Spleen (tissue), 11 donors: ENCODE results near the gene KIF26B. TPM values are rescaled to one million over a fixed set of nuclear protein-coding genes. Genes with fewer than 3 reads are reported as not detected.

Source experiments
- DNase-seq: peaks from one replicate; pipeline ENCODE4 v3.0.0-alpha.2; 2020
- H3K27ac ChIP-seq, 8 donors: fragments of 200-600 bp; sonication (generic) in 7 of 8; 1 replicate in 4 of 8; 2 replicates in 4 of 8; pipeline versions ENCODE4 v1.5.0 to v1.8.0; 2016 to 2021; ENCODE audit warnings: inconsistent platforms in 4 of 8, mild to moderate bottlenecking in 4 of 8, moderate library complexity in 1 of 8
- H3K27me3 ChIP-seq, 7 donors: fragments of 200-600 bp; sonication (generic) in 6 of 7; replicated peaks in 1 of 7; 1 replicate in 4 of 7; 2 replicates in 3 of 7; pipeline versions ENCODE4 v1.5.0 to v1.8.0; 2016 to 2021; ENCODE audit warnings: inconsistent platforms in 3 of 7, mild to moderate bottlenecking in 1 of 7
- H3K36me3 ChIP-seq, 6 donors: fragments of 200-600 bp; sonication (generic) in 5 of 6; 1 replicate in 4 of 6; 2 replicates in 2 of 6; pipeline versions ENCODE4 v1.5.0 to v1.8.0; 2016 to 2021; ENCODE audit warnings: inconsistent platforms in 2 of 6
- H3K4me1 ChIP-seq, 6 donors: fragments of 200-600 bp; sonication (generic) in 5 of 6; 1 replicate in 3 of 6; 2 replicates in 3 of 6; pipeline versions ENCODE4 v1.5.0 to v1.8.0; 2016 to 2021; ENCODE audit warnings: inconsistent platforms in 3 of 6
- H3K4me3 ChIP-seq, 8 donors: fragments of 200-600 bp; sonication (generic) in 7 of 8; 1 replicate in 4 of 8; 2 replicates in 4 of 8; pipeline versions ENCODE4 v1.5.0 to v1.8.0; 2016 to 2021; ENCODE audit warnings: inconsistent platforms in 4 of 8, mild to moderate bottlenecking in 4 of 8, moderate library complexity in 2 of 8
- H3K9me3 ChIP-seq, 8 donors: fragments of 200-600 bp; sonication (generic) in 7 of 8; 1 replicate in 4 of 8; 2 replicates in 4 of 8; pipeline versions ENCODE4 v1.5.0 to v1.8.0; 2016 to 2021; ENCODE audit warnings: inconsistent platforms in 4 of 8
- POLR2A ChIP-seq, 3 donors: fragments of 450-650 bp; IDR thresholded peaks; one replicate each; pipeline ENCODE4 v1.5.1; 2017; ENCODE audit warnings: antibody characterized with exemption in 3 of 3, mild to moderate bottlenecking in 1 of 3
- POLR2AphosphoS5 ChIP-seq, 3 donors: sonication (generic); formaldehyde crosslinking; IDR thresholded peaks; one replicate each; pipeline ENCODE4 v1.5.1; 2017; ENCODE audit warnings: antibody characterized with exemption in 3 of 3
- WGBS, 5 donors: extraction: QIAGEN DNeasy Blood & Tissue Kit in 3 of 5; methylation state at CpG; one replicate each; pipeline versions ENCODE4 v1.1.5 to v1.1.7; 2013 to 2018; 5-methylcytosine and 5-hydroxymethylcytosine counted together
- intact Hi-C: fragments of 100-400 bp; cut with DNase I; formaldehyde crosslinking; loops from one replicate; pipeline ENCODE4 v1.15.0; 2023; ENCODE audit warnings: low total_unique reads
- polyA plus RNA-seq, 3 donors: library from polyadenylated mRNA; stranded (reverse); fragments of 200-250 nt; gene quantifications; one replicate each; pipeline ENCODE4 v1.2.1, GENCODE V29; 2013
- total RNA-seq, 7 donors: library from RNA; depleted of rRNA in 3 of 7; stranded (reverse); fragments of >200 nt in 3 of 7; fragmentation: NEBNext Ultra II Directional in 4 of 7; extraction: Animal tissue kit (Norgen Biotek cat#: 25700) in 4 of 7; gene quantifications; one replicate each; pipeline versions ENCODE4 v1.1.0 to v1.2.1, GENCODE V29; 2016 to 2021
- TF ChIP-seq, protein P1 (sequence below), 11 experiments: fragments of 200-600 bp in 7 of 11; fragments of 450-650 bp in 4 of 11; sonication (generic) in 4 of 11; IDR thresholded peaks in 8 of 11; conservative IDR thresholded peaks in 3 of 11; 1 replicate in 7 of 11; 2 replicates in 4 of 11; pipeline versions ENCODE4 v1.4.0 to v1.8.0; 2016 to 2021; ENCODE audit warnings: antibody characterized with exemption in 11 of 11, inconsistent platforms in 4 of 11, mild to moderate bottlenecking in 1 of 11
- donor health status: healthy with polysubstance abuse.
- donor health status: DM: no; HTN: no; CAD: no; lungs with moderate emphysema.
- donor health status: DM: no; HTN: no; CAD: no.
- donor health status: Bipolar disorder and iron deficiency.
- donor health status: healthy.
- donor health status: DM: no; HTN: no; CAD: no.
- donor health status: DM: yes; HTN: yes; CAD: no.

The KIF26B gene
- total and polyA plus RNA-seq, 10 donors: 0.07 to 4.5 (median 0.60) TPM; not detected in 1

- H3K27ac ChIP-seq: no peak overlapping the region
- intact Hi-C loops: no loop called here
- no peaks in the 10 kb centered on the region for H3K36me3 ChIP-seq
- no peak overlapping the region for H3K4me3 ChIP-seq
- H3K9me3 ChIP-seq: peaks cover 0 to 16% (median 7%) of the 10 kb centered on the region in 8 donors
- no peak for TF ChIP-seq POLR2A (IDR thresholded peaks at IDR 0.05)
- TF ChIP-seq, protein P1, sequence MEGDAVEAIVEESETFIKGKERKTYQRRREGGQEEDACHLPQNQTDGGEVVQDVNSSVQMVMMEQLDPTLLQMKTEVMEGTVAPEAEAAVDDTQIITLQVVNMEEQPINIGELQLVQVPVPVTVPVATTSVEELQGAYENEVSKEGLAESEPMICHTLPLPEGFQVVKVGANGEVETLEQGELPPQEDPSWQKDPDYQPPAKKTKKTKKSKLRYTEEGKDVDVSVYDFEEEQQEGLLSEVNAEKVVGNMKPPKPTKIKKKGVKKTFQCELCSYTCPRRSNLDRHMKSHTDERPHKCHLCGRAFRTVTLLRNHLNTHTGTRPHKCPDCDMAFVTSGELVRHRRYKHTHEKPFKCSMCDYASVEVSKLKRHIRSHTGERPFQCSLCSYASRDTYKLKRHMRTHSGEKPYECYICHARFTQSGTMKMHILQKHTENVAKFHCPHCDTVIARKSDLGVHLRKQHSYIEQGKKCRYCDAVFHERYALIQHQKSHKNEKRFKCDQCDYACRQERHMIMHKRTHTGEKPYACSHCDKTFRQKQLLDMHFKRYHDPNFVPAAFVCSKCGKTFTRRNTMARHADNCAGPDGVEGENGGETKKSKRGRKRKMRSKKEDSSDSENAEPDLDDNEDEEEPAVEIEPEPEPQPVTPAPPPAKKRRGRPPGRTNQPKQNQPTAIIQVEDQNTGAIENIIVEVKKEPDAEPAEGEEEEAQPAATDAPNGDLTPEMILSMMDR (IDR thresholded peaks at IDR 0.05 in 8 of 11, conservative IDR thresholded peaks at IDR 0.05 in 3 of 11): no peak
- no peak for TF ChIP-seq POLR2AphosphoS5 (IDR thresholded peaks at IDR 0.05)
- WGBS, 5 donors: 82 to 93% (median 90%) methylated on average over 12 of the region's 12 CpGs
- no peaks in the 10 kb centered on the region for H3K4me1 ChIP-seq
- peaks cover 0 to 10% (median 0%) of the 10 kb centered on the region in 7 donors for H3K27me3 ChIP-seq
- no peak for DNase-seq
These were observed 92.6 kb downstream of the KIF26B start for GRCh38 chr1:245247356-245247755.

GRCh38 chr1:245247801-245248200 is 93.0 kb downstream of the KIF26B start:
- Histone ChIP-seq H3K9me3 (peaks cover 0 to 20% (median 11%) of the 10 kb centered on the region in 8 donors), H3K27me3 (peaks cover 0 to 10% (median 0%) of the 10 kb centered on the region in 7 donors), H3K4me1 (no peaks in the 10 kb centered on the region), H3K4me3 (no peak overlapping the region), H3K27ac (no peak overlapping the region), H3K36me3 (no peaks in the 10 kb centered on the region)
- 81 to 94% (median 83%) methylated on average over 7 of the region's 7 CpGs for WGBS, 5 donors
- intact Hi-C loops: no loop called here
- no peak for DNase-seq
- TF ChIP-seq POLR2A (IDR thresholded peaks at IDR 0.05): no peak
- TF ChIP-seq, protein P1 (IDR thresholded peaks at IDR 0.05 in 8 of 11, conservative IDR thresholded peaks at IDR 0.05 in 3 of 11): no peak
- TF ChIP-seq POLR2AphosphoS5 (IDR thresholded peaks at IDR 0.05): no peak

DNA sequence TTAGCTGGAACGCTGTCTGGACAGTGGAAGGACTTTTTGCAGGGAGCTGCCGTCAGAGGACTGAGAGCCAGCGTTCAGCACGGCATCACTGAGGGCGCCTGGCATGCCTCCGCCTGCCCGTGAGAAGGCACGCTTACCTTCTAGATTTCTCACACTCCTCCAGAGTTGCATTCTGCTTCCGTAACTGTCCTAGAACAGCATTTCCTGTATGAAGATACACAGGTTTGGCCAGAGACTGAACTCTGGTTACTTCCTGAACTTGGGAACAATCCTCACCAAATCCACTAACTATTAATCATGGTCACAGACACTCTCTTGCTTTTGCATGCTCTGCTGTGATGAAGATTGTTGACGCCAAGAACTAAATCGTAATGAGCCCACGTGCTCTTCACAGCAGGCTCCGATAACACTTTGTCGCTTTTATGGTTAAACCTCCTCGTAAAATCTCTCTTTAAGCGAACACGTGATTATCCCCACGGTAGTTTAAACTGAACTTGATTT is 93.5 kb downstream of the KIF26B start:
- TF ChIP-seq POLR2AphosphoS5 (IDR thresholded peaks at IDR 0.05): no peak
- TF ChIP-seq POLR2A (IDR thresholded peaks at IDR 0.05): no peak
- TF ChIP-seq, protein P1 (IDR thresholded peaks at IDR 0.05 in 8 of 11, conservative IDR thresholded peaks at IDR 0.05 in 3 of 11): no peak
- Histone ChIP-seq H3K27me3 (peaks cover 0 to 10% (median 0%) of the 10 kb centered on the region in 7 donors), H3K27ac (no peak overlapping the region), H3K4me1 (no peaks in the 10 kb centered on the region), H3K9me3 (peaks cover 0 to 20% (median 15%) of the 10 kb centered on the region in 8 donors), H3K36me3 (no peaks in the 10 kb centered on the region), H3K4me3 (no peak overlapping the region)
- intact Hi-C loops: no loop called here
- DNase-seq: no peak
- WGBS, 5 donors: 80 to 88% (median 86%) methylated on average over 18 of the region's 18 CpGs

- Histone ChIP-seq H3K36me3 (no peaks in the 10 kb centered on the region), H3K27ac (no peak overlapping the region), H3K27me3 (peaks cover 0 to 54% (median 0%) of the 10 kb centered on the region in 7 donors), H3K4me1 (no peaks in the 10 kb centered on the region), H3K9me3 (peaks cover 0 to 18% (median 15%) of the 10 kb centered on the region in 8 donors), H3K4me3 (no peak overlapping the region)
- 66 to 76% (median 73%) methylated on average over 3 of the region's 3 CpGs for WGBS, 5 donors
- no peak for DNase-seq
- intact Hi-C loops: no loop called here
- TF ChIP-seq, protein P1 (IDR thresholded peaks at IDR 0.05 in 8 of 11, conservative IDR thresholded peaks at IDR 0.05 in 3 of 11): no peak
- TF ChIP-seq POLR2AphosphoS5 (IDR thresholded peaks at IDR 0.05): no peak
- TF ChIP-seq POLR2A (IDR thresholded peaks at IDR 0.05): no peak
These were observed 101.0 kb downstream of the KIF26B start for GRCh38 chr1:245255783-245256182.
